H1 (cell line): ENCODE data around the gene TP73. TPM values are rescaled to one million over a fixed set of nuclear protein-coding genes. Genes with fewer than 3 reads are reported as not detected.

Source experiments
- CTCF ChIA-PET: fragments of 300-600 bp; sonication (Branson Sonifier 250); formaldehyde crosslinking; loops from one replicate; lab custom pipeline; 2021; ENCODE audit not compliant: partially characterized antibody; lab: Charles Lee
- POLR2A ChIA-PET: fragments of 300-600 bp; sonication (Branson Sonifier 250); formaldehyde crosslinking; loops from one replicate; lab custom pipeline; 2021; ENCODE audit warnings: inconsistent platforms; ENCODE audit not compliant: partially characterized antibody; lab: Charles Lee
- DNase-seq, 2 experiments: peaks; one replicate each; pipeline versions ENCODE4 v3.0.0 to v3.0.0-alpha.2; 2010 to 2022; ENCODE audit warnings: low spot score in 2 of 2, low read depth in 1 of 2, mixed read lengths in 1 of 2
- FAIRE-seq: peaks from 2 replicates; lab custom pipeline; 2011; peaks lifted over from hg19 to GRCh38; lab: Jason Lieb, UNC
- H2AFZ ChIP-seq: 2 replicates; pipeline ENCODE4 v1.8.1; 2012; ENCODE audit warnings: low read length, inconsistent platforms
- H2AK5ac ChIP-seq: 2 replicates; pipeline ENCODE4 v1.6.1; 2013; ENCODE audit warnings: low read depth, low read length
- H2BK120ac ChIP-seq: replicated peaks from 2 replicates; pipeline ENCODE3; 2013; ENCODE audit warnings: low read depth, low read length, inconsistent platforms
- H2BK12ac ChIP-seq: 2 replicates; pipeline ENCODE4 v1.6.1; 2013; ENCODE audit warnings: low read depth, low read length
- H2BK15ac ChIP-seq: 2 replicates; pipeline ENCODE4 v1.6.1; 2013; ENCODE audit warnings: low read length
- H2BK20ac ChIP-seq: 2 replicates; pipeline ENCODE4 v1.6.1; 2013; ENCODE audit warnings: low read length
- H2BK5ac ChIP-seq: 2 replicates; pipeline ENCODE4 v1.6.1; 2013; ENCODE audit warnings: low read depth, low read length
- H3K14ac ChIP-seq: 2 replicates; pipeline ENCODE4 v1.6.1; 2013; ENCODE audit warnings: inconsistent platforms; ENCODE audit not compliant: insufficient read length
- H3K18ac ChIP-seq: 2 replicates; pipeline ENCODE4 v1.6.1; 2013; ENCODE audit warnings: low read length; ENCODE audit errors: extremely low read depth
- H3K23ac ChIP-seq: 2 replicates; pipeline ENCODE4 v1.6.1; 2013; ENCODE audit warnings: inconsistent platforms; ENCODE audit not compliant: insufficient read length
- H3K23me2 ChIP-seq: 2 replicates; pipeline ENCODE4 v1.6.1; 2013; ENCODE audit warnings: low read depth, low read length
- H3K27ac ChIP-seq: 2 replicates; pipeline ENCODE4 v1.6.1; 2011; ENCODE audit warnings: low read depth, low read length, inconsistent platforms
- H3K27me3 ChIP-seq, 4 experiments: replicated peaks in 1 of 4; 1 replicate in 1 of 4; 2 replicates in 3 of 4; pipeline versions ENCODE4 v1.6.1 to v1.8.1; 2011 to 2013; ENCODE audit warnings: low read length in 3 of 4, mild to moderate bottlenecking in 3 of 4, inconsistent platforms in 2 of 4, mixed read lengths in 2 of 4, moderate library complexity in 1 of 4; ENCODE audit not compliant: control insufficient read depth in 3 of 4, insufficient read depth in 3 of 4; ENCODE audit errors: extremely low read depth in 1 of 4
- H3K36me3 ChIP-seq, 4 experiments: 2 replicates each; pipeline versions ENCODE4 v1.6.1 to v1.8.1; 2011 to 2013; ENCODE audit warnings: mild to moderate bottlenecking in 4 of 4, low read length in 3 of 4, moderate library complexity in 2 of 4, control low read depth in 1 of 4, inconsistent platforms in 1 of 4; ENCODE audit not compliant: insufficient read depth in 4 of 4, control insufficient read depth in 2 of 4
- H3K4ac ChIP-seq: replicated peaks from 2 replicates; pipeline ENCODE3; 2013; ENCODE audit warnings: low read length, low read depth, mixed read lengths, inconsistent platforms; ENCODE audit not compliant: insufficient read length
- H3K4me1 ChIP-seq, 4 experiments: replicated peaks in 1 of 4; 1 replicate in 1 of 4; 2 replicates in 3 of 4; pipeline versions ENCODE4 v1.6.1 to v1.8.1; 2011 to 2013; ENCODE audit warnings: low read length in 3 of 4, inconsistent platforms in 2 of 4, mixed read lengths in 1 of 4; ENCODE audit not compliant: insufficient read depth in 4 of 4, control insufficient read depth in 3 of 4
- H3K4me2 ChIP-seq, 2 experiments: 2 replicates each; pipeline versions ENCODE4 v1.6.1 to v1.8.1; 2011 to 2013; ENCODE audit warnings: low read depth in 2 of 2, low read length in 2 of 2, control low read depth in 1 of 2, inconsistent platforms in 1 of 2, mild to moderate bottlenecking in 1 of 2; ENCODE audit not compliant: insufficient read depth in 1 of 2
- H3K4me3 ChIP-seq, 4 experiments: fragments of 200-600, 300-600 bp in 1 of 4; sonication (generic), shearing (Covaris generic), sonication (Bioruptor Twin) in 1 of 4; 2 replicates each; pipeline versions ENCODE4 v1.5.1 to v1.8.1; 2011 to 2016; ENCODE audit warnings: low read length in 4 of 4, low read depth in 3 of 4, control low read depth in 2 of 4, inconsistent platforms in 2 of 4, mild to moderate bottlenecking in 2 of 4, mixed read lengths in 1 of 4, moderate library complexity in 1 of 4; ENCODE audit not compliant: insufficient read depth in 2 of 4; ENCODE audit errors: extremely low read depth in 1 of 4
- H3K56ac ChIP-seq: replicated peaks from 2 replicates; pipeline ENCODE3; 2013; ENCODE audit warnings: low read depth, mild to moderate bottlenecking, mixed read lengths, low read length, inconsistent platforms; ENCODE audit not compliant: insufficient read length
- H3K79me1 ChIP-seq: 2 replicates; pipeline ENCODE4 v1.6.1; 2013; ENCODE audit warnings: low read depth, low read length, control low read depth
- H3K79me2 ChIP-seq, 2 experiments: 2 replicates each; pipeline versions ENCODE4 v1.6.1 to v1.8.1; 2012 to 2013; ENCODE audit warnings: low read length in 2 of 2, mild to moderate bottlenecking in 2 of 2, inconsistent platforms in 1 of 2; ENCODE audit not compliant: insufficient read depth in 2 of 2, control insufficient read depth in 1 of 2
- H3K9ac ChIP-seq, 4 experiments: replicated peaks in 1 of 4; 1 replicate in 1 of 4; 2 replicates in 3 of 4; pipeline versions ENCODE4 v1.6.1 to v1.8.1; 2011 to 2013; ENCODE audit warnings: low read depth in 3 of 4, low read length in 3 of 4, control low read depth in 2 of 4, mild to moderate bottlenecking in 2 of 4, moderate library complexity in 2 of 4, inconsistent platforms in 1 of 4; ENCODE audit errors: extremely low read depth in 1 of 4
- H3K9me3 ChIP-seq, 2 experiments: 2 replicates each; pipeline versions ENCODE4 v1.6.1 to v1.8.1; 2012 to 2013; ENCODE audit warnings: mild to moderate bottlenecking in 2 of 2, moderate library complexity in 2 of 2, control low read depth in 1 of 2, inconsistent platforms in 1 of 2, low read depth in 1 of 2, low read length in 1 of 2, mixed read lengths in 1 of 2; ENCODE audit not compliant: insufficient read depth in 2 of 2
- H4K20me1 ChIP-seq, 2 experiments: replicated peaks in 1 of 2; 2 replicates each; pipeline versions ENCODE3 to v1.8.1; 2011 to 2013; ENCODE audit warnings: inconsistent platforms in 2 of 2, low read length in 2 of 2, mild to moderate bottlenecking in 1 of 2; ENCODE audit not compliant: insufficient read depth in 2 of 2, control insufficient read depth in 1 of 2
- H4K5ac ChIP-seq: 2 replicates; pipeline ENCODE4 v1.6.1; 2013; ENCODE audit warnings: low read length, low read depth, mixed read lengths, inconsistent platforms; ENCODE audit not compliant: insufficient read length
- H4K8ac ChIP-seq: 2 replicates; pipeline ENCODE4 v1.8.0; 2013; ENCODE audit warnings: mild to moderate bottlenecking, moderate library complexity, low read length, inconsistent platforms; ENCODE audit not compliant: insufficient read depth; ENCODE audit errors: extremely low read depth
- H4K91ac ChIP-seq: replicated peaks from 2 replicates; pipeline ENCODE3; 2013; ENCODE audit warnings: low read length, mixed read lengths, inconsistent platforms; ENCODE audit not compliant: insufficient read length
- CBX8 ChIP-seq: fragments of 300-800, 300-1000 bp; sonication (generic); IDR thresholded peaks from 2 replicates; pipeline ENCODE4 v1.7.1; 2016; ENCODE audit warnings: low read depth, low read length, borderline replicate concordance
- CTBP2 ChIP-seq: IDR thresholded peaks from 2 replicates; pipeline ENCODE4 v1.7.0; 2011; ENCODE audit warnings: borderline replicate concordance, mild to moderate bottlenecking, moderate library complexity, mixed read lengths, low read length; ENCODE audit not compliant: insufficient read depth, insufficient read length
- EP300 ChIP-seq, 2 experiments: IDR thresholded peaks; 1 replicate in 1 of 2; 2 replicates in 1 of 2; pipeline ENCODE4 v1.6.1; 2011 to 2012; ENCODE audit warnings: low read depth in 2 of 2, low read length in 2 of 2, mild to moderate bottlenecking in 2 of 2, borderline replicate concordance in 1 of 2, inconsistent platforms in 1 of 2, moderate library complexity in 1 of 2
- HDAC6 ChIP-seq: IDR thresholded peaks from one replicate; pipeline ENCODE4 v1.7.1; 2012; ENCODE audit warnings: low read depth, mild to moderate bottlenecking, inconsistent platforms, low read length, moderate library complexity
- JUND ChIP-seq: IDR thresholded peaks from 2 replicates; pipeline ENCODE4 v1.6.1; 2011; ENCODE audit warnings: mild to moderate bottlenecking, improper control_type of control experiment, low read length
- NANOG ChIP-seq: IDR thresholded peaks from 2 replicates; pipeline ENCODE4 v1.6.1; 2011; ENCODE audit warnings: low read length, low read depth, mild to moderate bottlenecking, inconsistent platforms; ENCODE audit not compliant: insufficient read depth, poor library complexity, severe bottlenecking
- RFX5 ChIP-seq: IDR thresholded peaks from 2 replicates; pipeline ENCODE4 v1.6.1; 2011; ENCODE audit warnings: low read depth, low read length, improper control_type of control experiment, borderline replicate concordance
- RXRA ChIP-seq: IDR thresholded peaks from 2 replicates; pipeline ENCODE4 v1.6.1; 2011; ENCODE audit warnings: low read depth, mild to moderate bottlenecking, low read length, moderate library complexity; ENCODE audit not compliant: insufficient read depth
- SP2 ChIP-seq: IDR thresholded peaks from 2 replicates; pipeline ENCODE4 v1.6.1; 2012; ENCODE audit warnings: mild to moderate bottlenecking, low read length, inconsistent platforms
- SP4 ChIP-seq: IDR thresholded peaks from 2 replicates; pipeline ENCODE4 v1.6.1; 2012; ENCODE audit warnings: low read length, inconsistent platforms
- WGBS, 2 experiments: shearing (Covaris generic) in 1 of 2; methylation state at CpG; one replicate each; pipeline versions ENCODE4 v1.1.6 to v1.1.7; 2013 to 2015; ENCODE audit warnings: low lambda C conversion rate in 2 of 2, mixed read lengths in 2 of 2, inconsistent platforms in 1 of 2, low coverage in 1 of 2, missing lambda C conversion rate in 1 of 2; ENCODE audit not compliant: insufficient replicate concordance in 2 of 2, insufficient coverage in 1 of 2, insufficient read length in 1 of 2; ENCODE audit errors: extremely low coverage in 1 of 2, missing lambda C conversion rate in 1 of 2; 5-methylcytosine and 5-hydroxymethylcytosine counted together
- polyA plus RNA-seq, 7 experiments: library from polyadenylated mRNA; depleted of rRNA in 3 of 7; stranded (reverse) in 5 of 7; unstranded in 2 of 7; fragments of >200 nt in 5 of 7; fragments of 200-250 nt in 2 of 7; gene quantifications; 1 replicate in 5 of 7; 2 replicates in 1 of 7; 4 replicates in 1 of 7; pipeline versions ENCODE4 v1.2.1 to v1.2.3, GENCODE V29; 2011 to 2013; ENCODE audit warnings: missing spikeins in 2 of 7, mixed read lengths in 2 of 7
- total RNA-seq: library from RNA; stranded (reverse); fragmentation: NEBNext Ultra II Directional; extraction: Animal tissue kit (Norgen Biotek cat#: 25700); gene quantifications from 2 replicates; pipeline ENCODE4 v1.2.1, GENCODE V29; 2021

The TP73 gene
- total and polyA plus RNA-seq, 2 of the 8 experiments (the other 6 are each of a cell fraction or from before 2014, with no cell fraction given), result 2.6 to 3.1 TPM

GRCh38 chr1:3717041-3717714 is 64.9 kb downstream of the TP73 start:
- no peaks in the 10 kb centered on the region for H3K79me1 ChIP-seq
- H4K91ac ChIP-seq, result no peak overlapping the region
- H3K79me2 ChIP-seq, result no peaks in the 10 kb centered on the region
- H2BK15ac ChIP-seq, result no peak overlapping the region
- peaks cover 0 to 4% (median 0%) of the 10 kb centered on the region in 4 experiments; a peak in 3 of 7 replicates for H3K27me3 ChIP-seq
- DNase-seq (no peak), FAIRE-seq (no peak)
- H4K20me1 ChIP-seq, result no peaks in the 10 kb centered on the region
- CTCF ChIA-PET, result interaction anchor here (0.6 to 7.7 kb wide), 4 partner anchors 10 to 870 kb away, joined by 3 to 42 read pairs (median 10); no protein-coding TSS in a partner anchor
- no peak for TF ChIP-seq EP300 (IDR thresholded peaks at IDR 0.05; ENCODE audit: borderline replicate concordance in 1 of 2, low read depth in 2 of 2, low read length in 2 of 2)
- TF ChIP-seq RXRA, result no peak
- no peak for TF ChIP-seq SP2
- no peak for TF ChIP-seq RFX5
- no peak for TF ChIP-seq CTBP2
- TF ChIP-seq JUND, result no peak
- TF ChIP-seq SP4, result no peak
- no peak for TF ChIP-seq HDAC6
- no peak for TF ChIP-seq NANOG
- no peak for TF ChIP-seq CBX8
- TF ChIP-seq, all 59 proteins: peak for 0
- Histone ChIP-seq H2BK12ac (no peak overlapping the region), H3K36me3 (no peaks in the 10 kb centered on the region), H3K56ac (no peak overlapping the region), H3K14ac (no peak overlapping the region), H2BK20ac (no peak overlapping the region), H3K23me2 (no peaks in the 10 kb centered on the region; the same call in 1 of the 2 replicates), H3K4me1 (peaks cover 0 to 18% (median 8%) of the 10 kb centered on the region in 4 experiments; a peak in 5 of 7 replicates), H2AFZ (no peak overlapping the region), H3K9ac (no peak overlapping the region), H4K5ac (no peak overlapping the region), H3K4me3 (no peak overlapping the region), H3K23ac (no peak overlapping the region), H4K8ac (no peak overlapping the region), H2BK120ac (no peak overlapping the region), H2BK5ac (no peak overlapping the region), H3K18ac (peak overlapping the region; percentile 32; the same call in 1 of the 2 replicates), H3K27ac (no peak overlapping the region), H2AK5ac (no peak overlapping the region), H3K4ac (no peak overlapping the region), H3K4me2 (peak overlapping the region; percentile 40 to 55; a peak in 2 of 4 replicates), H3K9me3 (no peaks in the 10 kb centered on the region)
- POLR2A ChIA-PET, result interaction anchor here (1.1 to 1.3 kb wide), 3 partner anchors 10 to 21 kb away, joined by 3 to 7 read pairs (median 5); no protein-coding TSS in a partner anchor
- WGBS, 2 experiments, result 71% methylated on average over 21 of the region's 33 CpGs; no CpG with 5 or more reads in 1 of the 2 experiments
